SHP77 treated with DMSO at 0.1 percent for 48 hours (cell line): ENCODE data around the gene UNC93B1.

Experiments
- DNase-seq: peaks from one replicate; lab custom pipeline; 2025; lab: John Stamatoyannopoulos, UW

UNC93B1 gene

DNA sequence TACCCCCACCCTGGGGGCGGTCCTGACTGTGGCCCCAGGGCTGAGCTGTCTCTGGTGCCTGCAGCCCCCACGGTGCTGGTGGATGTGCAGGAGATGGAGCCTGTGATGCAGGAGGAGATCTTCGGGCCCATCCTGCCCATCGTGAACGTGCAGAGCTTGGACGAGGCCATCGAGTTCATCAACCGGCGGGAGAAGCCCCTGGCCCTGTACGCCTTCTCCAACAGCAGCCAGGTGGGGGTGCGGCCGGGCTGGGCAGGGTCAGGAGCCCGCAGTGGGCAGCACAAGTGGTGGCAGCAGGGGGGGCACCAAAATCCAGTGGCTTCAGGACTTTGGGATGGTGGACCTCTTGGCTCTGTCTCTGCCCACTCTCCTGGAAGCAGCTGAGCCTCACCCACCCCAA, 18.6 kb upstream of the UNC93B1 start:
- no peak for DNase-seq

DNA sequence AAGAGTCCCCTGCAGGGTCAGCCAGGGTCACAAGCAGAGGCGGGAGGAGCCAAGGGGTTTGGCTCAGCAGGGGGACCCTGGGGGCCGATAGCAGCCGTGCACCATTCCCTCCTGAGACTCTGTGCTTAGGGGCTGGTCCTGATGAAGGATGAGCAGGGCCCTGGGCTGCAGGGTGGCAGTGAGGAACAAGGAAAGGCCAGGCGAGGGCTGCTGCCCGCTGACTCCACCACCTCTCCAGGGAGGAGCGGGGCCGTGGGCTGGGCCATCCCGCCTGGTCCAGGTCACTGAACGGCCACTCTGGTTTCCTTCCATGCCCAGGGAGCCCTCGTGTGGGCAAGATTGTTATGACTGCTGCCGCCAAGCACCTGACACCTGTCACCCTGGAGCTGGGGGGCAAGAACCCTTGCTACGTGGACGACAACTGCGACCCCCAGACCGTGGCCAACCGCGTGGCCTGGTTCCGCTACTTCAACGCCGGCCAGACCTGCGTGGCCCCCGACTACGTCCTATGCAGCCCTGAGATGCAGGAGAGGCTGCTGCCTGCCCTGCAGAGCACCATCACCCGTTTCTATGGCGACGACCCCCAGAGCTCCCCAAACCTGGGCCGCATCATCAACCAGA, 17.4 kb upstream of the UNC93B1 start:
- no peak for DNase-seq

DNA sequence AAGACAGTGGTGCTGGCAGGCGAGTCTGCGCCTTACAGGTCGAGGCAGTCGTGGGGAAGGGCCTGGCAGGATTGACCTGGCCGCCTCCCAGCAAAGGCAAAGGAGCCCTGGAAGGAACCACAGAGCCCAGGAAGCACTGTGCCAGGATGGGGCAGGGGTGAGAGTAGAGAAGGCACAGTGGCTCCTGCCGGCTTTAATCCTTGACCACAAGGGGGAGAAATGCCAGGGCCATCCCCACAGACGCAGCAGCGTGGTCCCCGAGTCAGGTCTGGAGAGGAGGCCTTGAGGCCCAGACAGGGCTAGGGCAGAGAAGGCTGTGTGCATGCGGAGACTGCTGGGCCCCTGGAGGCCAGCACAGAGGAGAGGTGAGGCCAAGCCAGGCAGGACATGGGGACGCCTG, 16.7 kb upstream of the UNC93B1 start:
- no peak for DNase-seq

- no peak for DNase-seq
Measured at GRCh38 chr11:68019486-68019885, 15.6 kb upstream of the UNC93B1 start.

GRCh38 chr11:68018730-68019190, 14.9 kb upstream of the UNC93B1 start:
- no peak for DNase-seq

DNA sequence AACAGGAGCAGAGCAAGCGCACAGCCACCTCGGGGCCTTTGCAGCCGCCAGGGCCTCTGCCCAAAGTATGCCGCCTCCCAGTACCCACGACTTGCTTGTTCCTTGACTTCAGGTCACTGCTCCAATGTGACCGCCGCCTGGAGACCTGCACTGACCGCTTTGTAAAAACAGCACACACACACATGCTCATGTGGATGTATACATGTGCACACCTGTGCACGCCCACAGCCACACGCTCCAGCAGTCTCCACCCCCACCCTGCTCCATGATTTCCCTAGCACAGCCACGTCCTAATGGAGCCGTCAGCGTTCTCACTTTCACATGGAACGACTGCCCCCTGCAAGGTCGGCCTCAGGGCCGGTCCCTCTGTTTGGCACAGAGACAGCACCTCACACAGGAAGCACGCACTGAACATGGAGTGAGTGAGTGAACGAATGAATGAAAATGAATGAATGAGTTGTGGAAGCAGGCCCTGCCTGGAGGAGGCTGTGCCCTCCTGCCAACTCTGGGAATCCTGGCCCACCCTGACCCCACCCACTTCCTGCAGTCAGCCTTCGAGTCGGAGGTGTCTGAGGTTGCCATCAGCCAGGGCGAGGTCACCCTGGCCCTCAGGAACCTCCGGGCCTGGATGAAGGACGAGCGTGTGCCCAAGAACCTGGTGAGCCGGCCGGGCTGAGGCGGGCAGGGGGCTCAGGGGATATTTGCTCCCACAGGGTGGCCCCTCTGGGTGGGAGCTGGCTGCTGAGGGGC, 14.3 kb upstream of the UNC93B1 start:
- no peak for DNase-seq

GRCh38 chr11:68016904-68017817, 13.3 kb upstream of the UNC93B1 start:
- no peak for DNase-seq

- DNase-seq = no peak
Measured at GRCh38 chr11:68016161-68016903, 12.4 kb upstream of the UNC93B1 start.

DNA sequence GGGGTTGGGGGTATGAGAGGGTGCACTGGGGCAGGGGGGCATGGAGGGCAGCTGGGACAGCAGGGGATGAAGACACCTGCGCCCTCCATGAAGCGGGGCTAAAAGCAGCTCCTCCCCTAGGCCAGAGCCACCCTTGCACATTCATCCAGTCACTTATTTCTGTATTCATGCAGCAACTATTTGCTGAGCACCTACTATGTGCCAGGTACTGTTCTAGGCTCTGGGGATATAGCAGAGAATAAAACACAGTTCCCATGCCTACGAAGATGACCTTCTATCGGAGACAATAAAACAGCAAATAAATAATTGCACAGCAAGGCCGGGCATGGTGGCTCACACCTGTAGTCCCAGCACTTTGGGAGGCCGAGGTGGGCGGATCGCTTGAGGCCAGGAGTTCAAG, 11.6 kb upstream of the UNC93B1 start:
- DNase-seq = no peak

- no peak for DNase-seq
Measured at GRCh38 chr11:68014947-68015447, 11.1 kb upstream of the UNC93B1 start.

GRCh38 chr11:68014157-68014946, 10.5 kb upstream of the UNC93B1 start:
- DNase-seq = no peak

GRCh38 chr11:68013611-68014156, 9.8 kb upstream of the UNC93B1 start:
- no peak for DNase-seq

- no peak for DNase-seq
Measured at GRCh38 chr11:68012843-68013610, 9.1 kb upstream of the UNC93B1 start.

GRCh38 chr11:68012044-68012842, 8.3 kb upstream of the UNC93B1 start:
- no peak for DNase-seq

- no peak for DNase-seq
Measured at GRCh38 chr11:68011051-68011943, 7.4 kb upstream of the UNC93B1 start.

GRCh38 chr11:68010090-68011041, 6.5 kb upstream of the UNC93B1 start, which contains the start of gene ALDH3B1:
TSS of gene ALDH3B1 (plus strand) at chr11:68010327. CDS start at chr11:68015298, 4,971 bp downstream.
- peak; percentile 43 for DNase-seq
